Panc1 (cell line): ENCODE results near the gene TMEM87B. TPM values are rescaled to one million over a fixed set of nuclear protein-coding genes. Genes with fewer than 3 reads are reported as not detected.

Experiments
- ATAC-seq: fragments of 200-7000 bp; cut with Tn5 transposase; 2 replicates; pipeline ENCODE4 v1.9.1; 2020; ENCODE audit warnings: mild to moderate bottlenecking, moderate library complexity
- BruUV-seq: library from RNA; stranded (reverse); fragments of 400-500 nt; replicated peaks from 2 replicates; lab custom pipeline; 2021; lab: Mats Ljungman, UMichigan
- CTCF ChIA-PET: fragments of 300-600 bp; sonication (Branson Sonifier 250); formaldehyde crosslinking; loops from one replicate; lab custom pipeline; 2022; ENCODE audit warnings: antibody characterized with exemption; lab: Charles Lee
- POLR2A ChIA-PET: fragments of 300-600 bp; sonication (Branson Sonifier 250); formaldehyde crosslinking; loops from one replicate; lab custom pipeline; 2022; ENCODE audit warnings: antibody characterized with exemption; lab: Charles Lee
- DNase-seq: peaks from one replicate; pipeline ENCODE4 v3.0.0-alpha.2; 2010; ENCODE audit warnings: low read depth, low spot score
- H3K27ac ChIP-seq: 2 replicates; pipeline ENCODE4 v1.5.1; 2011; ENCODE audit warnings: mild to moderate bottlenecking, low read length, inconsistent platforms
- H3K27me3 ChIP-seq: fragments of 200-500 bp; sonication (Bioruptor generic); 2 replicates; pipeline ENCODE4 v1.6.0; 2014; ENCODE audit warnings: low read length, inconsistent platforms; ENCODE audit not compliant: control insufficient read depth, insufficient read depth
- H3K36me3 ChIP-seq: fragments of 200-500 bp; sonication (Bioruptor generic); 2 replicates; pipeline ENCODE4 v1.5.1; 2014; ENCODE audit warnings: inconsistent platforms, mild to moderate bottlenecking, low read length, moderate library complexity; ENCODE audit not compliant: control insufficient read depth, insufficient read depth
- H3K4me1 ChIP-seq: 2 replicates; pipeline ENCODE4 v1.5.1; 2011; ENCODE audit warnings: inconsistent platforms, mild to moderate bottlenecking, low read length, moderate library complexity; ENCODE audit not compliant: control insufficient read depth, insufficient read depth
- H3K4me3 ChIP-seq, 2 experiments: 2 replicates each; pipeline ENCODE4 v1.5.1; 2011 to 2012; ENCODE audit warnings: low read depth in 2 of 2, low read length in 2 of 2, mild to moderate bottlenecking in 2 of 2, inconsistent platforms in 1 of 2, moderate library complexity in 1 of 2
- H3K9me3 ChIP-seq: fragments of 200-500 bp; sonication (Bioruptor generic); 2 replicates; pipeline ENCODE4 v1.5.1; 2014; ENCODE audit warnings: low read depth, mild to moderate bottlenecking, inconsistent platforms, low read length, moderate library complexity; ENCODE audit not compliant: control insufficient read depth, insufficient read depth
- POLR2AphosphoS5 ChIP-seq: IDR thresholded peaks from 2 replicates; pipeline ENCODE4 v1.6.1; 2012; ENCODE audit warnings: mild to moderate bottlenecking, low read depth, low read length, moderate library complexity
- SIN3A ChIP-seq: IDR thresholded peaks from 2 replicates; pipeline ENCODE4 v1.6.1; 2012; ENCODE audit warnings: low read depth, mild to moderate bottlenecking, low read length, moderate library complexity, borderline replicate concordance; ENCODE audit not compliant: insufficient read depth
- TCF7L2 ChIP-seq: IDR thresholded peaks from 2 replicates; pipeline ENCODE4 v1.6.1; 2011; ENCODE audit warnings: mild to moderate bottlenecking, low read depth, low read length, inconsistent platforms
- in situ Hi-C: cut with HindIII; loops from 2 replicates; pipeline ENCODE4 v1.10.0; 2016; ENCODE audit warnings: low sequenced_read_pairs, low pct_unique_long_range_greater_than_20kb
- intact Hi-C: fragments of 100-400 bp; cut with micrococcal nuclease; formaldehyde crosslinking; loops from one replicate; pipeline ENCODE4 v1.10.0; 2022; ENCODE audit not compliant: unreplicated experiment
- total RNA-seq: library from RNA; stranded (reverse); gene quantifications from one replicate; pipeline ENCODE4 v1.2.1, GENCODE V29; 2021; ENCODE audit not compliant: unreplicated experiment
- TF ChIP-seq, protein P1 (sequence below), 2 experiments: IDR thresholded peaks; 2 replicates each; pipeline ENCODE4 v1.6.1; 2011 to 2012; ENCODE audit warnings: low read depth in 2 of 2, control low read depth in 1 of 2, low read length in 1 of 2, mild to moderate bottlenecking in 1 of 2, moderate library complexity in 1 of 2; ENCODE audit not compliant: insufficient read depth in 1 of 2
- TF ChIP-seq, protein P2 (sequence below): fragments of 450-650 bp; IDR thresholded peaks from 2 replicates; pipeline ENCODE4 v1.5.1; 2017; ENCODE audit warnings: mild to moderate bottlenecking

The TMEM87B gene
- total RNA-seq, 1 experiment from 2014 or later: 22.8 TPM

DNA sequence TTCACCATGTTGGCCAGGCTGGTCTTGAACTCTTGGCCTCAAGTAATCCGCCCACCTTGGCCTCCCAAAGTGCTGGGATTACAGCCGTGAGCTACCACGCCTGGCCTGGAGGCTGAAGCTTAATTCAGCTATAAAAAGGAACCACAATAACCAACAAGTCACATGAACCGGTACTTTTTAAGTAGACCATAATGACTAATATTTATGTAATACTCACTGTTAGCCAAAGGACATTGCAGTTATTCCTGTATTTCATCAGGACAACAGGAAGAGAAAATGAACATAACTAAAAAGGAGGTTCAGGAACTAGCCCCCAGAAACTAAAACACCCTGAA lies 49.0 kb upstream of the TMEM87B start:
- BruUV-seq: no TSS peak
- Histone ChIP-seq H3K36me3 (no peaks in the 10 kb centered on the region; the same call in 1 of the 2 replicates), H3K27me3 (no peaks in the 10 kb centered on the region), H3K4me3 (no peak overlapping the region), H3K9me3 (no peaks in the 10 kb centered on the region), H3K4me1 (no peaks in the 10 kb centered on the region), H3K27ac (no peak overlapping the region)
- ChIA-PET CTCF (no interaction called here), POLR2A (no interaction called here)
- in situ Hi-C loops (no loop called here), intact Hi-C loops (no loop called here)
- DNase-seq (peak; percentile 27), ATAC-seq (no peak)
- TF ChIP-seq, protein P1, sequence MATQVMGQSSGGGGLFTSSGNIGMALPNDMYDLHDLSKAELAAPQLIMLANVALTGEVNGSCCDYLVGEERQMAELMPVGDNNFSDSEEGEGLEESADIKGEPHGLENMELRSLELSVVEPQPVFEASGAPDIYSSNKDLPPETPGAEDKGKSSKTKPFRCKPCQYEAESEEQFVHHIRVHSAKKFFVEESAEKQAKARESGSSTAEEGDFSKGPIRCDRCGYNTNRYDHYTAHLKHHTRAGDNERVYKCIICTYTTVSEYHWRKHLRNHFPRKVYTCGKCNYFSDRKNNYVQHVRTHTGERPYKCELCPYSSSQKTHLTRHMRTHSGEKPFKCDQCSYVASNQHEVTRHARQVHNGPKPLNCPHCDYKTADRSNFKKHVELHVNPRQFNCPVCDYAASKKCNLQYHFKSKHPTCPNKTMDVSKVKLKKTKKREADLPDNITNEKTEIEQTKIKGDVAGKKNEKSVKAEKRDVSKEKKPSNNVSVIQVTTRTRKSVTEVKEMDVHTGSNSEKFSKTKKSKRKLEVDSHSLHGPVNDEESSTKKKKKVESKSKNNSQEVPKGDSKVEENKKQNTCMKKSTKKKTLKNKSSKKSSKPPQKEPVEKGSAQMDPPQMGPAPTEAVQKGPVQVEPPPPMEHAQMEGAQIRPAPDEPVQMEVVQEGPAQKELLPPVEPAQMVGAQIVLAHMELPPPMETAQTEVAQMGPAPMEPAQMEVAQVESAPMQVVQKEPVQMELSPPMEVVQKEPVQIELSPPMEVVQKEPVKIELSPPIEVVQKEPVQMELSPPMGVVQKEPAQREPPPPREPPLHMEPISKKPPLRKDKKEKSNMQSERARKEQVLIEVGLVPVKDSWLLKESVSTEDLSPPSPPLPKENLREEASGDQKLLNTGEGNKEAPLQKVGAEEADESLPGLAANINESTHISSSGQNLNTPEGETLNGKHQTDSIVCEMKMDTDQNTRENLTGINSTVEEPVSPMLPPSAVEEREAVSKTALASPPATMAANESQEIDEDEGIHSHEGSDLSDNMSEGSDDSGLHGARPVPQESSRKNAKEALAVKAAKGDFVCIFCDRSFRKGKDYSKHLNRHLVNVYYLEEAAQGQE (IDR thresholded peaks at IDR 0.05; ENCODE audit: insufficient read depth in 1 of 2, low read depth in 2 of 2, low read length in 1 of 2): no peak
- TF ChIP-seq SIN3A (no peak), POLR2AphosphoS5 (no peak), TCF7L2 (no peak)
- TF ChIP-seq, protein P2, sequence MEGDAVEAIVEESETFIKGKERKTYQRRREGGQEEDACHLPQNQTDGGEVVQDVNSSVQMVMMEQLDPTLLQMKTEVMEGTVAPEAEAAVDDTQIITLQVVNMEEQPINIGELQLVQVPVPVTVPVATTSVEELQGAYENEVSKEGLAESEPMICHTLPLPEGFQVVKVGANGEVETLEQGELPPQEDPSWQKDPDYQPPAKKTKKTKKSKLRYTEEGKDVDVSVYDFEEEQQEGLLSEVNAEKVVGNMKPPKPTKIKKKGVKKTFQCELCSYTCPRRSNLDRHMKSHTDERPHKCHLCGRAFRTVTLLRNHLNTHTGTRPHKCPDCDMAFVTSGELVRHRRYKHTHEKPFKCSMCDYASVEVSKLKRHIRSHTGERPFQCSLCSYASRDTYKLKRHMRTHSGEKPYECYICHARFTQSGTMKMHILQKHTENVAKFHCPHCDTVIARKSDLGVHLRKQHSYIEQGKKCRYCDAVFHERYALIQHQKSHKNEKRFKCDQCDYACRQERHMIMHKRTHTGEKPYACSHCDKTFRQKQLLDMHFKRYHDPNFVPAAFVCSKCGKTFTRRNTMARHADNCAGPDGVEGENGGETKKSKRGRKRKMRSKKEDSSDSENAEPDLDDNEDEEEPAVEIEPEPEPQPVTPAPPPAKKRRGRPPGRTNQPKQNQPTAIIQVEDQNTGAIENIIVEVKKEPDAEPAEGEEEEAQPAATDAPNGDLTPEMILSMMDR: no peak

DNA sequence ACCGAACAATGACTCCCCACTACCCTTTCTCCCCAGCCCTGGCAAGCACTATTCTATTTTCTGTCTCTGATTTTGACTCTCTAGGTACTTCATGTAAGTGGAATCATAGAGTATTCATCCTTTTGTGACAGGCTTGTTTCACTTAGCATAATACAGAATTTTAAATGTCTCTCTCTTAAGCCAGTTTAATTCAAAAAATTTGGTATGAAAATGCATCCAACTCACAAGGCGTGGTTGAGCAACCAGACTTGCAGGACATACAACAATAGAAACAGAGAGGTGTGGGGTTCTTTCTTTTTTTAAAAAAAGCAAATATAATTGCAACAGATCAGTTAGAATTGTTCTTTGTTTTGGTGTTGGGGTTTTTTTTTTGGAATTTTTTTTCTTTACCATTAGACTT lies 47.6 kb upstream of the TMEM87B start:
- DNase-seq: no peak
- H3K9me3 ChIP-seq: no peaks in the 10 kb centered on the region
- ATAC-seq: no peak
- no peaks in the 10 kb centered on the region for H3K27me3 ChIP-seq
- no peak overlapping the region for H3K27ac ChIP-seq
- CTCF ChIA-PET: no interaction called here
- intact Hi-C loops (no loop called here), in situ Hi-C loops (no loop called here)
- H3K36me3 ChIP-seq: no peaks in the 10 kb centered on the region; the same call in 1 of the 2 replicates
- H3K4me3 ChIP-seq: no peak overlapping the region
- TF ChIP-seq POLR2AphosphoS5: no peak
- TF ChIP-seq TCF7L2: no peak
- TF ChIP-seq, protein P2: no peak
- POLR2A ChIA-PET: no interaction called here
- no peaks in the 10 kb centered on the region for H3K4me1 ChIP-seq
- BruUV-seq: no TSS peak
